ENCODE measurements around the gene IER5. TPM values are rescaled to one million over a fixed set of nuclear protein-coding genes. Genes with fewer than 3 reads are reported as not detected.
A peak's percentile ranks its signal among the peaks of the same experiment; 100 is the strongest.

IER5 gene
- total and polyA plus RNA-seq, 9 of the 15 experiments (the other 6 are each of a cell fraction or from before 2014, with no cell fraction given): 2.4 to 32.1 (median 12.0) TPM

- TF ChIP-seq MCM2 (IDR thresholded peaks at IDR 0.05; ENCODE audit: low read depth) (no peak), TEAD2 (tag; IDR thresholded peaks at IDR 0.05) (no peak), ETV5 (CRISPR knock-in tag; IDR thresholded peaks at IDR 0.05; ENCODE audit: low read depth) (peak; percentile 26; the same call in 1 of the 2 replicates), SETDB1 (IDR thresholded peaks at IDR 0.05; ENCODE audit: low read length) (no peak), PREB (CRISPR knock-in tag; IDR thresholded peaks at IDR 0.05) (no peak), HDAC3 (IDR thresholded peaks at IDR 0.05; ENCODE audit: borderline replicate concordance, partially characterized antibody) (no peak), ZNF449 (CRISPR knock-in tag; IDR thresholded peaks at IDR 0.05) (no peak), FOXJ2 (tag; IDR thresholded peaks at IDR 0.05) (no peak), ZNF589 (CRISPR knock-in tag; IDR thresholded peaks at IDR 0.05; ENCODE audit: low read depth) (no peak; the same call in 1 of the 2 replicates), SIRT6 (IDR thresholded peaks at IDR 0.05; ENCODE audit: low read depth, low read length) (no peak), HMGXB4 (CRISPR knock-in tag; IDR thresholded peaks at IDR 0.05) (no peak), TSC22D4 (tag; IDR thresholded peaks at IDR 0.05) (no peak), ZNF311 (CRISPR knock-in tag; IDR thresholded peaks at IDR 0.05) (no peak), ZNF740 (CRISPR knock-in tag; IDR thresholded peaks at IDR 0.05) (peak; percentile 75; the same call in 1 of the 2 replicates), ZNF740 (tag; IDR thresholded peaks at IDR 0.05) (no peak), ZNF263 (CRISPR knock-in tag; IDR thresholded peaks at IDR 0.05; ENCODE audit: borderline replicate concordance) (no peak), ESRRB (CRISPR knock-in tag; IDR thresholded peaks at IDR 0.05; ENCODE audit: borderline replicate concordance) (no peak), FOXK1 (CRISPR knock-in tag; IDR thresholded peaks at IDR 0.05; ENCODE audit: borderline replicate concordance) (no peak), USF1 (CRISPR knock-in tag; IDR thresholded peaks at IDR 0.05) (no peak), ZNF280B (CRISPR knock-in tag; IDR thresholded peaks at IDR 0.05) (no peak)
These were observed 41.5 kb downstream of the IER5 start (continued) for GRCh38 chr1:181129771-181130606.
